HG02678 (cell line): ENCODE data around the gene NFKBIL1.

Experiments
- ATAC-seq: cut with Tn5 transposase; IDR thresholded peaks from one replicate; pipeline ENCODE4 v1.9.1; 2021; ENCODE audit warnings: mild to moderate bottlenecking, moderate library complexity; ENCODE audit not compliant: unreplicated experiment

NFKBIL1 gene

GRCh38 chr6:31559958-31560696, 12.7 kb downstream of the NFKBIL1 start:
- peak; percentile 70 for ATAC-seq

DNA sequence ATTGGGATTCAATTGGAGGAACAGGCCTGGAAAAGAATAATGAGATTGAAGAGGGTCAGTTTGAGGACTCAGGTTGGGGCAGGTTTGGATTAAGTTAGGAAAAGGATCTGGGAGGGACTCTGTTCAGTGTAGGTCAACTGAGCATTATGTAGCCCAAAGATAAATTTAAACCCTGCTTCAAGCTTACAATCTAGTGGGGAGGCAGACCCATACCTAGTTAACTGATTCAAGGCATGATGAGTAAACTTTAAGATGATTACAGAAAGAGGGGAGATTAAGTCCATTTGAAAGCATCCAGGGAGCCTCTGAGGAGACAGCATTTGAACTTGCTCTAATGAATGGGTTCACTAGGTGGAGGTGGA, 13.3 kb downstream of the NFKBIL1 start:
- no peak for ATAC-seq

GRCh38 chr6:31567531-31568370, 20.3 kb downstream of the NFKBIL1 start:
- ATAC-seq: no peak

DNA sequence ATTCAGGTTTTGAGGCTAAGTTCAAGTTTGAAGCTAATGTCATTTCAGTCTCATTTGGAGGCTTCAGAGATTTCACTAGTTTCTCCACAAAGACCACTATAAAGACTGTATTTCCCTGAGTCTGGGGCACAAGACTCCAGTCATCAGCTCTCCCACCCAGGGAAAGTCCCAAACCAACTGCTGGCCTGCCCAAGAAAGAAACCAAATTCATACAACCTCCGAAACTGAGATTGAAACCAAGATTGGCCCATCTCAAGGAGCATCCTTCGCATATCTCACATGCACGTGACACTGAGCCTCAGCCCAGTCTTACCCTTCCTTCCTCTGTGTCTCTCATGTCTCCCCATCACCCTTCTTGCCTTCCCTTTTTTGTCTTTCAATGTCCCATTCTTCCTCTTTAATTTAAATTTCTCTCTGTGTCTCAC, 21.1 kb downstream of the NFKBIL1 start:
- ATAC-seq: peak; percentile 73

- no peak for ATAC-seq
Observed at GRCh38 chr6:31569861-31570536, 22.6 kb downstream of the NFKBIL1 start.

DNA sequence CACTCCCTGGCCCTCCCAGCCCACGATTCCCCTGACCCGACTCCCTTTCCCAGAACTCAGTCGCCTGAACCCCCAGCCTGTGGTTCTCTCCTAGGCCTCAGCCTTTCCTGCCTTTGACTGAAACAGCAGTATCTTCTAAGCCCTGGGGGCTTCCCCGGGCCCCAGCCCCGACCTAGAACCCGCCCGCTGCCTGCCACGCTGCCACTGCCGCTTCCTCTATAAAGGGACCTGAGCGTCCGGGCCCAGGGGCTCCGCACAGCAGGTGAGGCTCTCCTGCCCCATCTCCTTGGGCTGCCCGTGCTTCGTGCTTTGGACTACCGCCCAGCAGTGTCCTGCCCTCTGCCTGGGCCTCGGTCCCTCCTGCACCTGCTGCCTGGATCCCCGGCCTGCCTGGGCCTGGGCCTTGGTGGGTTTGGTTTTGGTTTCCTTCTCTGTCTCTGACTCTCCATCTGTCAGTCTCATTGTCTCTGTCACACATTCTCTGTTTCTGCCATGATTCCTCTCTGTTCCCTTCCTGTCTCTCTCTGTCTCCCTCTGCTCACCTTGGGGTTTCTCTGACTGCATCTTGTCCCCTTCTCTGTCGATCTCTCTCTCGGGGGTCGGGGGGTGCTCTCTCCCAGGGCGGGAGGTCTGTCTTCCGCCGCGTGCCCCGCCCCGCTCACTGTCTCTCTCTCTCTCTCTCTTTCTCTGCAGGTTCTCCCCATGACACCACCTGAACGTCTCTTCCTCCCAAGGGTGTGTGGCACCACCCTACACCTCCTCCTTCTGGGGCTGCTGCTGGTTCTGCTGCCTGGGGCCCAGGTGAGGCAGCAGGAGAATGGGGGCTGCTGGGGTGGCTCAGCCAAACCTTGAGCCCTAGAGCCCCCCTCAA, 24.9 kb downstream of the NFKBIL1 start, which contains the start of gene LTA:
Gene LTA, plus strand, starts transcription at position 249 of the 871 bp plus-strand sequence. Its CDS starts 454 bp downstream, at position 703.
- ATAC-seq: no peak

DNA sequence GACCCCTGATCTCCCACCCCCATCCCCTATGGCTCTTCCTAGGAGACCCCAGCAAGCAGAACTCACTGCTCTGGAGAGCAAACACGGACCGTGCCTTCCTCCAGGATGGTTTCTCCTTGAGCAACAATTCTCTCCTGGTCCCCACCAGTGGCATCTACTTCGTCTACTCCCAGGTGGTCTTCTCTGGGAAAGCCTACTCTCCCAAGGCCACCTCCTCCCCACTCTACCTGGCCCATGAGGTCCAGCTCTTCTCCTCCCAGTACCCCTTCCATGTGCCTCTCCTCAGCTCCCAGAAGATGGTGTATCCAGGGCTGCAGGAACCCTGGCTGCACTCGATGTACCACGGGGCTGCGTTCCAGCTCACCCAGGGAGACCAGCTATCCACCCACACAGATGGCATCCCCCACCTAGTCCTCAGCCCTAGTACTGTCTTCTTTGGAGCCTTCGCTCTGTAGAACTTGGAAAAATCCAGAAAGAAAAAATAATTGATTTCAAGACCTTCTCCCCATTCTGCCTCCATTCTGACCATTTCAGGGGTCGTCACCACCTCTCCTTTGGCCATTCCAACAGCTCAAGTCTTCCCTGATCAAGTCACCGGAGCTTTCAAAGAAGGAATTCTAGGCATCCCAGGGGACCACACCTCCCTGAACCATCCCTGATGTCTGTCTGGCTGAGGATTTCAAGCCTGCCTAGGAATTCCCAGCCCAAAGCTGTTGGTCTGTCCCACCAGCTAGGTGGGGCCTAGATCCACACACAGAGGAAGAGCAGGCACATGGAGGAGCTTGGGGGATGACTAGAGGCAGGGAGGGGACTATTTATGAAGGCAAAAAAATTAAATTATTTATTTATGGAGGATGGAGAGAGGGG, 26.1 kb downstream of the NFKBIL1 start:
- ATAC-seq: no peak

- no peak for ATAC-seq
Observed at GRCh38 chr6:31574106-31575061, 27.0 kb downstream of the NFKBIL1 start.

- no peak for ATAC-seq
Observed at GRCh38 chr6:31575335-31575901, 28.0 kb downstream of the NFKBIL1 start, which contains the start of gene TNF. TSS of gene TNF (plus strand) at chr6:31575565. CDS start at chr6:31575742, 177 bp downstream.

DNA sequence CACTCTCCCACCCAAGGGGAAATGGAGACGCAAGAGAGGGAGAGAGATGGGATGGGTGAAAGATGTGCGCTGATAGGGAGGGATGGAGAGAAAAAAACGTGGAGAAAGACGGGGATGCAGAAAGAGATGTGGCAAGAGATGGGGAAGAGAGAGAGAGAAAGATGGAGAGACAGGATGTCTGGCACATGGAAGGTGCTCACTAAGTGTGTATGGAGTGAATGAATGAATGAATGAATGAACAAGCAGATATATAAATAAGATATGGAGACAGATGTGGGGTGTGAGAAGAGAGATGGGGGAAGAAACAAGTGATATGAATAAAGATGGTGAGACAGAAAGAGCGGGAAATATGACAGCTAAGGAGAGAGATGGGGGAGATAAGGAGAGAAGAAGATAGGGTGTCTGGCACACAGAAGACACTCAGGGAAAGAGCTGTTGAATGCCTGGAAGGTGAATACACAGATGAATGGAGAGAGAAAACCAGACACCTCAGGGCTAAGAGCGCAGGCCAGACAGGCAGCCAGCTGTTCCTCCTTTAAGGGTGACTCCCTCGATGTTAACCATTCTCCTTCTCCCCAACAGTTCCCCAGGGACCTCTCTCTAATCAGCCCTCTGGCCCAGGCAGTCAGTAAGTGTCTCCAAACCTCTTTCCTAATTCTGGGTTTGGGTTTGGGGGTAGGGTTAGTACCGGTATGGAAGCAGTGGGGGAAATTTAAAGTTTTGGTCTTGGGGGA, 28.7 kb downstream of the NFKBIL1 start:
- no peak for ATAC-seq

GRCh38 chr6:31576897-31577578, 29.6 kb downstream of the NFKBIL1 start:
- ATAC-seq: no peak

DNA sequence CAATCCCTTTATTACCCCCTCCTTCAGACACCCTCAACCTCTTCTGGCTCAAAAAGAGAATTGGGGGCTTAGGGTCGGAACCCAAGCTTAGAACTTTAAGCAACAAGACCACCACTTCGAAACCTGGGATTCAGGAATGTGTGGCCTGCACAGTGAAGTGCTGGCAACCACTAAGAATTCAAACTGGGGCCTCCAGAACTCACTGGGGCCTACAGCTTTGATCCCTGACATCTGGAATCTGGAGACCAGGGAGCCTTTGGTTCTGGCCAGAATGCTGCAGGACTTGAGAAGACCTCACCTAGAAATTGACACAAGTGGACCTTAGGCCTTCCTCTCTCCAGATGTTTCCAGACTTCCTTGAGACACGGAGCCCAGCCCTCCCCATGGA, 30.2 kb downstream of the NFKBIL1 start:
- no peak for ATAC-seq

DNA sequence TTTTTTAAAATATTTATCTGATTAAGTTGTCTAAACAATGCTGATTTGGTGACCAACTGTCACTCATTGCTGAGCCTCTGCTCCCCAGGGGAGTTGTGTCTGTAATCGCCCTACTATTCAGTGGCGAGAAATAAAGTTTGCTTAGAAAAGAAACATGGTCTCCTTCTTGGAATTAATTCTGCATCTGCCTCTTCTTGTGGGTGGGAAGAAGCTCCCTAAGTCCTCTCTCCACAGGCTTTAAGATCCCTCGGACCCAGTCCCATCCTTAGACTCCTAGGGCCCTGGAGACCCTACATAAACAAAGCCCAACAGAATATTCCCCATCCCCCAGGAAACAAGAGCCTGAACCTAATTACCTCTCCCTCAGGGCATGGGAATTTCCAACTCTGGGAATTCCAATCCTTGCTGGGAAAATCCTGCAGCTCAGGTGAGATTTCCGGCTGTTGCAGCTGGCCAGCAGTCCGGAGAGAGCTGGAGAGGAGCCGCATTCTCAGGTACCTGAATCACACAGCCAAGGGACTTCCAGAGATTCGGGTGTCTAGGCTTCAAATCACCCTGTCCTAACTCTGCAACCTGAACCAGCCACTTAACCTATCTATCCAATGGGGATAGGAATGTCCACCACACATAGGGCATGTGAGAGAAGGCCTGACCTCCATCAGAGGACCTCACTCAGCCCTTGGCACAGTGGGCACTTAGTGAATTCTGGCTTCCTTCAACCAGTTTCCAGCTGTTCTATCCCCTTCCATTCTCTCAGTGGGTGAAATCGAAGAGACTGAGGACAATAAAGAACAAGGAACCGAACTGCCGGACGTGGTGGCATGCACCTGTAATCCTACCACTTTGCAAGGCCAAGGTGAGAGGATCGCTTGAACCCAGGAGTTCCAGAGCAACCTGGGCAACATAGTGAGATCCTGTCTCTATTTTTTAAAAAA, 31.0 kb downstream of the NFKBIL1 start:
- no peak for ATAC-seq

DNA sequence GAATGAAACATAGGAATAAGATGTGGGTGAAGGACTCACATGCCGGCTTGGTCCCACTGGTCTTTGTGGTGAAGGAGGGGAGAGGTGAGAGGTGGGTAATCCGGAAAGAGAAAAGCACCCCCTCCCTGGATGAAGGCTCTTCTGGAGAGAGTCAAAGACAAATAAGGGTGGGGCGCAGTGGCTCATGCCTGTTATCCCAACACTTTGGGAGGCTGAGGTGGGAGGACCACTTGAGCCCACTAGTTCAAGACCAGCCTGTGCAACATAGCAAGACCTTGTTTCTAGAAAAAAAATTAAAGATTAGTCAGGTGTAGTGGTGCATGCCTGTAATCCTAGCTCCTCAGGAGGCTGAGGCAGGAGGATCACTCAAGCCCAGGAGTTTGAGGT, 31.7 kb downstream of the NFKBIL1 start:
- ATAC-seq: no peak

- no peak for ATAC-seq
Observed at GRCh38 chr6:31579546-31580437, 32.4 kb downstream of the NFKBIL1 start.
